ENCODE results near the gene PLA2G2F.

GRCh38 chr1:20125100-20125499, 14.0 kb upstream of the PLA2G2F start:
- TF ChIP-seq CTCF (IDR thresholded peaks at IDR 0.05; ENCODE audit: low read depth, low read length, poor library complexity, severe bottlenecking) (no peak), EZH2phosphoT487 (IDR thresholded peaks at IDR 0.05; ENCODE audit: borderline replicate concordance, low read length) (no peak)
